ENCODE measurements around the gene CD247.

Gene CD247

DNA sequence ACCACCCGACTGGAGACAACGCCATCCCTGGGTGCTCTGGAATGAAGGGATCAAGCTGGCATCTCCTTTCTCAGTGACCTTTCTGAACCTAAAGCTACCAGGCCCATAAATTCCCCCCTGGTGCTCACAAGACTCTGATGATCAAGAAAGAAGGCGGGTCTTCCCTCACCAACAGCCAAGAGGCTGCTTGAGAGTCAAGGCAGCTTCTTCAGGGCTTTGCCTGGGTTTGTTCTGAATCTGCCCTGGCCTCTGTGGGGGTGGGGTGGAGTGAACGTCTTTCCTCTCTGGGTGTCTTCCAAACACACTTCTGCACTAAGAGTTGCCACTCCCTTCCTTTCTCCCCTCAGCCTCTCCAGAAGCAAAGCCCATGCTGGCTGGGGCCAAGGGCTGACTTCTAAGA lies 36.1 kb downstream of the CD247 start:
- no peak for TF ChIP-seq EZH2 (IDR thresholded peaks at IDR 0.05; ENCODE audit: borderline replicate concordance, low read depth, low read length, severe bottlenecking)
- TF ChIP-seq CTCF (IDR thresholded peaks at IDR 0.05; ENCODE audit: borderline replicate concordance, extremely low read depth, low read length, poor library complexity, severe bottlenecking) = no peak
- no peak overlapping the region for H3K4me3 ChIP-seq (ENCODE audit: low read depth in 1 of 2, low read length in 2 of 2)
- DNase-seq (peak; percentile 65), ATAC-seq (ENCODE audit: insufficient read depth, low read depth) (peak; percentile 63)
- peaks cover 43% of the 10 kb centered on the region for H4K20me1 ChIP-seq (ENCODE audit: insufficient read depth, low read length)
- no peak overlapping the region for H2AFZ ChIP-seq (ENCODE audit: low read depth, low read length)
- H3K79me2 ChIP-seq (ENCODE audit: insufficient read depth, low read length) = peaks cover 96% of the 10 kb centered on the region
- peaks cover 47% of the 10 kb centered on the region for H3K4me1 ChIP-seq (ENCODE audit: insufficient read depth, low read length)
- no peak overlapping the region for H3K4me2 ChIP-seq (ENCODE audit: insufficient read depth, low read length)
- H3K9ac ChIP-seq (ENCODE audit: low read depth, low read length) = no peak overlapping the region
- no peaks in the 10 kb centered on the region for H3K27me3 ChIP-seq (ENCODE audit: insufficient read depth, low read length, poor library complexity)
- H3K9me3 ChIP-seq (ENCODE audit: insufficient read depth, low read length, severe bottlenecking) = no peaks in the 10 kb centered on the region
- H3K27ac ChIP-seq (ENCODE audit: low read length) = peak overlapping the region; percentile 3
- peaks cover 74% of the 10 kb centered on the region for H3K36me3 ChIP-seq (ENCODE audit: insufficient read depth, low read length)

DNA sequence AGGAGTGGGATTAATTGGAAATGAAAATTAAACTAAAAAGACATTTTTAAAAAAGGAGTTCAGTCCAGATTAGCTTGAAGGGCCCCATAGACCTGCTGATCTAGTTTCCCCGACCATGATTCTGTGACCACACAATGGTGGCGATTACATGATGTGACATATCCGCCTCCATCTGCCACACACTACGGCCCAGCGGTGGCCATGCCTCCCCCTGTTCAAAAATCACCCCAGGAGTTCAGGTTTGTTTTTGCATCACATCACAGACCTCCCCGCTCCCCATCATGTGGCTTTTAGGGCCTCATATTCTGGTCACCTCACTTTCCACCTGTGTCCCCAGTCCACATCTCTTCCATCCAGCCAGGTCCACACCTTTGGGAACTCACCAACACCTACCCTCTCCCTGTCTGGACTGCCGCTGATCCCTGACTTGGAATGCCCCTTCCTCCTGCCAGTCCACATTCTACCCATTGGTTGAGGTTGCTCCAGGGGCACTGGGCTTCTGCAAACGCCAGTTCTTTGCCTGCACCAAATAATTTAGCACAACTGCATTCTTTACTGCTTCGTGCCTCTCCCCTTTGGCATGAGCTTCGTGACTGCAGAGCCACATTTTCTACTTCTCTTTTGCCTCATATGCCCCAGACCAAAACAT lies 38.9 kb downstream of the CD247 start:
- Histone ChIP-seq H3K27ac (ENCODE audit: low read length) (peak overlapping the region; percentile 48; the same call in 1 of the 2 replicates), H3K9ac (ENCODE audit: low read depth, low read length) (no peak overlapping the region), H3K36me3 (ENCODE audit: insufficient read depth, low read length) (peaks cover 53% of the 10 kb centered on the region), H3K9me3 (ENCODE audit: insufficient read depth, low read length, severe bottlenecking) (no peaks in the 10 kb centered on the region), H3K79me2 (ENCODE audit: insufficient read depth, low read length) (peaks cover 91% of the 10 kb centered on the region), H3K4me2 (ENCODE audit: insufficient read depth, low read length) (no peak overlapping the region), H4K20me1 (ENCODE audit: insufficient read depth, low read length) (peaks cover 22% of the 10 kb centered on the region), H3K4me3 (ENCODE audit: low read depth in 1 of 2, low read length in 2 of 2) (no peak overlapping the region), H3K4me1 (ENCODE audit: insufficient read depth, low read length) (peaks cover 61% of the 10 kb centered on the region), H2AFZ (ENCODE audit: low read depth, low read length) (no peak overlapping the region), H3K27me3 (ENCODE audit: insufficient read depth, low read length, poor library complexity) (no peaks in the 10 kb centered on the region)
- TF ChIP-seq EZH2 (IDR thresholded peaks at IDR 0.05; ENCODE audit: borderline replicate concordance, low read depth, low read length, severe bottlenecking) = no peak
- no peak for TF ChIP-seq CTCF (IDR thresholded peaks at IDR 0.05; ENCODE audit: borderline replicate concordance, extremely low read depth, low read length, poor library complexity, severe bottlenecking)
- ATAC-seq (ENCODE audit: insufficient read depth, low read depth) (no peak), DNase-seq (no peak)

DNA sequence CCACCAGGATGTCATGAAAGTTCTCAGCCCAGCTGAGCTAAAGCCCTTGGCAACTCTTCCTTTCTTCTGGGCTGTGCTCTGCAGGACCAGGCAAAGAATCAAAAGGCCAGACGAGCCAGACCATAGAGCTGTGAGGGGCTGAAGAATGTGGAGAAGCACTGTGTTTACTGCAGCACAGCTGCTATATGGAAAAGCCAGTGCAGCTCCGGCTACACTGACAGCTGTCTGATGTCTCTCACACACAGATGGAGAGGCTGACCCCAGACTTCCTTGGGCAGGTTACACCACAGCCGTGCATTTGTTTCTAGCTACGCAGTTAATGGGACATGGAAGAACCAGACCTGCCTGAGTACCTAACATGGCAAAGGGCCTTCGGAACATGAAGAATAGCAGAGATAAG lies 40.3 kb downstream of the CD247 start:
- no peak overlapping the region for H3K4me2 ChIP-seq (ENCODE audit: insufficient read depth, low read length)
- peaks cover 46% of the 10 kb centered on the region for H3K36me3 ChIP-seq (ENCODE audit: insufficient read depth, low read length)
- H3K27ac ChIP-seq (ENCODE audit: low read length) = peak overlapping the region; percentile 22; the same call in 1 of the 2 replicates
- no peak overlapping the region for H3K9ac ChIP-seq (ENCODE audit: low read depth, low read length)
- H3K9me3 ChIP-seq (ENCODE audit: insufficient read depth, low read length, severe bottlenecking) = no peaks in the 10 kb centered on the region
- TF ChIP-seq EZH2 (IDR thresholded peaks at IDR 0.05; ENCODE audit: borderline replicate concordance, low read depth, low read length, severe bottlenecking) = no peak
- peaks cover 85% of the 10 kb centered on the region for H3K79me2 ChIP-seq (ENCODE audit: insufficient read depth, low read length)
- H2AFZ ChIP-seq (ENCODE audit: low read depth, low read length) = no peak overlapping the region
- no peak overlapping the region for H3K4me3 ChIP-seq (ENCODE audit: low read depth in 1 of 2, low read length in 2 of 2)
- DNase-seq = no peak
- peaks cover 68% of the 10 kb centered on the region for H3K4me1 ChIP-seq (ENCODE audit: insufficient read depth, low read length)
- ATAC-seq (ENCODE audit: insufficient read depth, low read depth) = no peak
- peaks cover 14% of the 10 kb centered on the region for H4K20me1 ChIP-seq (ENCODE audit: insufficient read depth, low read length)
- H3K27me3 ChIP-seq (ENCODE audit: insufficient read depth, low read length, poor library complexity) = no peaks in the 10 kb centered on the region

DNA sequence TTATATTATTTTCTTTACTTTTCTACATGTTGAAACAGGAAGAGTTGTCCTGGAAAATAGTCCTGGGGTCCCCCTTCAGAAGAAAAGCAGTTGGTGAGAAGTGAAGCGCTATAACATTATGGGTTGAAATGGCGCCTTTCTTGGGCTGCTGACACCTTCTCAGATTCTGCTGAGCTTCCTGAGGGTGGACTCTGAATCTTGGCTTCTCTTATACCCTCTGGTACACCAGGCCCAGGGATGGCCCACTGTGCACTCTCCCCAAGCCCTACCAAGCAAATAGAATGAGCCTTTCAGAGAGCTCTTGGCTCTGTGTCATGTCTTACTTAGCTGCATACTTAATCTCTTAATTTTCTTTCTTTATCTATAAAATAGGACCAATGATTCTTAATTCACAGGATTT lies 42.3 kb downstream of the CD247 start:
- Histone ChIP-seq H3K79me2 (ENCODE audit: insufficient read depth, low read length) (peaks cover 86% of the 10 kb centered on the region), H3K9ac (ENCODE audit: low read depth, low read length) (no peak overlapping the region), H3K36me3 (ENCODE audit: insufficient read depth, low read length) (peaks cover 37% of the 10 kb centered on the region), H3K27ac (ENCODE audit: low read length) (peak overlapping the region; percentile 43; the same call in 1 of the 2 replicates), H4K20me1 (ENCODE audit: insufficient read depth, low read length) (peaks cover 10% of the 10 kb centered on the region), H3K9me3 (ENCODE audit: insufficient read depth, low read length, severe bottlenecking) (no peaks in the 10 kb centered on the region), H3K4me2 (ENCODE audit: insufficient read depth, low read length) (no peak overlapping the region), H2AFZ (ENCODE audit: low read depth, low read length) (no peak overlapping the region), H3K4me1 (ENCODE audit: insufficient read depth, low read length) (peaks cover 78% of the 10 kb centered on the region), H3K4me3 (ENCODE audit: low read depth in 1 of 2, low read length in 2 of 2) (no peak overlapping the region), H3K27me3 (ENCODE audit: insufficient read depth, low read length, poor library complexity) (no peaks in the 10 kb centered on the region)
- DNase-seq = no peak
- TF ChIP-seq EZH2 (IDR thresholded peaks at IDR 0.05; ENCODE audit: borderline replicate concordance, low read depth, low read length, severe bottlenecking) (no peak), CTCF (IDR thresholded peaks at IDR 0.05; ENCODE audit: borderline replicate concordance, extremely low read depth, low read length, poor library complexity, severe bottlenecking) (no peak)
- ATAC-seq (ENCODE audit: insufficient read depth, low read depth) = no peak
